Tibial artery (tissue), 4 donors: ENCODE measurements around the gene WDR86.

Source experiments
- DNase-seq, 2 donors: peaks; one replicate each; pipeline ENCODE4 v3.0.0-alpha.2; 2019
- H3K27ac ChIP-seq, 2 donors: fragments of 200-600 bp; sonication (generic) in 1 of 2; 1 replicate in 1 of 2; 2 replicates in 1 of 2; pipeline ENCODE4 v1.5.1; 2018 to 2019; ENCODE audit warnings: mild to moderate bottlenecking in 1 of 2
- H3K27me3 ChIP-seq, 2 donors: fragments of 200-600 bp; sonication (generic) in 1 of 2; one replicate each; pipeline versions ENCODE4 v1.5.1 to v1.6.0; 2016 to 2019
- H3K36me3 ChIP-seq, 3 donors: fragments of 200-600 bp; sonication (generic) in 2 of 3; one replicate each; pipeline ENCODE4 v1.5.1; 2016 to 2019; ENCODE audit warnings: mild to moderate bottlenecking in 2 of 3
- H3K4me1 ChIP-seq, 4 donors: fragments of 200-600 bp; sonication (generic) in 2 of 4; 1 replicate in 3 of 4; 2 replicates in 1 of 4; pipeline ENCODE4 v1.5.1; 2016 to 2019
- H3K4me3 ChIP-seq, 2 donors: fragments of 200-600 bp; sonication (generic) in 1 of 2; 1 replicate in 1 of 2; 2 replicates in 1 of 2; pipeline ENCODE4 v1.5.1; 2018 to 2019; ENCODE audit warnings: mild to moderate bottlenecking in 2 of 2
- H3K9me3 ChIP-seq, 3 donors: fragments of 200-600 bp; sonication (generic) in 1 of 3; one replicate each; pipeline ENCODE4 v1.5.1; 2016 to 2019
- CTCF ChIP-seq, 2 experiments: fragments of 200-600 bp in 1 of 2; fragments of 450-650 bp in 1 of 2; IDR thresholded peaks; one replicate each; pipeline ENCODE4 v1.5.1; 2017 to 2019; ENCODE audit warnings: antibody characterized with exemption in 2 of 2, mild to moderate bottlenecking in 1 of 2, moderate library complexity in 1 of 2
- intact Hi-C: fragments of 100-400 bp; cut with DNase I; formaldehyde crosslinking; loops from one replicate; pipeline ENCODE4 v1.15.0; 2023; ENCODE audit warnings: low total_unique reads

The WDR86 gene

GRCh38 chr7:151454932-151455530 lies 45.2 kb upstream of the WDR86 start:
- no peak for TF ChIP-seq CTCF (IDR thresholded peaks at IDR 0.05)
- no peaks in the 10 kb centered on the region for H3K9me3 ChIP-seq
- intact Hi-C loops = no loop called here
- H3K27me3 ChIP-seq = no peaks in the 10 kb centered on the region
- H3K36me3 ChIP-seq = no peaks in the 10 kb centered on the region
- peaks cover 7 to 12% (median 9%) of the 10 kb centered on the region in 4 donors for H3K4me1 ChIP-seq
- H3K27ac ChIP-seq = no peak overlapping the region
- DNase-seq = no peak
- H3K4me3 ChIP-seq = no peak overlapping the region

GRCh38 chr7:151454305-151454704 lies 44.5 kb upstream of the WDR86 start:
- H3K27me3 ChIP-seq = no peaks in the 10 kb centered on the region
- H3K27ac ChIP-seq = no peak overlapping the region
- H3K9me3 ChIP-seq = no peaks in the 10 kb centered on the region
- intact Hi-C loops = no loop called here
- H3K4me3 ChIP-seq = no peak overlapping the region
- no peak for TF ChIP-seq CTCF (IDR thresholded peaks at IDR 0.05)
- peaks cover under 1 to 4% (median 3%) of the 10 kb centered on the region in 4 donors for H3K4me1 ChIP-seq
- no peaks in the 10 kb centered on the region for H3K36me3 ChIP-seq
- no peak for DNase-seq

GRCh38 chr7:151453326-151453791 lies 43.5 kb upstream of the WDR86 start:
- TF ChIP-seq CTCF (IDR thresholded peaks at IDR 0.05) = no peak
- Histone ChIP-seq H3K4me3 (no peak overlapping the region), H3K36me3 (no peaks in the 10 kb centered on the region), H3K9me3 (no peaks in the 10 kb centered on the region), H3K4me1 (peaks cover 0 to 3% (median under 1%) of the 10 kb centered on the region in 4 donors), H3K27me3 (no peaks in the 10 kb centered on the region), H3K27ac (no peak overlapping the region)
- no peak for DNase-seq
- intact Hi-C loops = no loop called here

GRCh38 chr7:151452680-151453325 lies 43.0 kb upstream of the WDR86 start:
- Histone ChIP-seq H3K27me3 (no peaks in the 10 kb centered on the region), H3K36me3 (no peaks in the 10 kb centered on the region), H3K9me3 (no peaks in the 10 kb centered on the region), H3K27ac (no peak overlapping the region), H3K4me1 (peaks cover 0 to 8% (median 3%) of the 10 kb centered on the region in 4 donors), H3K4me3 (no peak overlapping the region)
- no peak for TF ChIP-seq CTCF (IDR thresholded peaks at IDR 0.05)
- no peak for DNase-seq
- intact Hi-C loops = no loop called here

- no peak overlapping the region for H3K4me3 ChIP-seq
- H3K27ac ChIP-seq = no peak overlapping the region
- intact Hi-C loops = no loop called here
- DNase-seq = no peak
- TF ChIP-seq CTCF (IDR thresholded peaks at IDR 0.05) = no peak
- no peaks in the 10 kb centered on the region for H3K36me3 ChIP-seq
- no peaks in the 10 kb centered on the region for H3K9me3 ChIP-seq
- no peaks in the 10 kb centered on the region for H3K27me3 ChIP-seq
- H3K4me1 ChIP-seq = peaks cover 0 to 9% (median 4%) of the 10 kb centered on the region in 4 donors
These were observed 42.1 kb upstream of the WDR86 start for GRCh38 chr7:151451626-151452571.
